ENCODE data around the gene VIPAS39.
A peak's percentile ranks its signal among the peaks of the same experiment; 100 is the strongest.

The VIPAS39 gene

DNA sequence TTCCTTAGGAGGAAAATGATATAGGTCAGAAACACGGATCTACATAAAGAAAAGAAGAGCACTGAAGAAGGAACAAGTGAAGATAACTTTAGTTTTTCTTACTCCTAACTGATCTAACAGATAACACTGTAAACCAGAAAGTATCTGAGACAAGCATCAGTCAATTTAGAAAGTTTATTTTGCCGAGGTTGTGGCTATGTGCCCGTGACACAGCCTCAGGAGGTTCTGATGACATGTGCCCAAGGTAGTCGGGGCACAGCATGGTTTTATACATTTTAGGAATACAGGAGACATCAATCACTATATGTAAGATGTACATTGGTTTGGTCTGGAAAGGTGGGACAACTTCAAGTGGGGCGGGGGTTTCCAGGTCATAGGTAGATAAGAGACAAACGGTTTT, 57.2 kb downstream of the VIPAS39 start:
- no peak for DNase-seq

DNA sequence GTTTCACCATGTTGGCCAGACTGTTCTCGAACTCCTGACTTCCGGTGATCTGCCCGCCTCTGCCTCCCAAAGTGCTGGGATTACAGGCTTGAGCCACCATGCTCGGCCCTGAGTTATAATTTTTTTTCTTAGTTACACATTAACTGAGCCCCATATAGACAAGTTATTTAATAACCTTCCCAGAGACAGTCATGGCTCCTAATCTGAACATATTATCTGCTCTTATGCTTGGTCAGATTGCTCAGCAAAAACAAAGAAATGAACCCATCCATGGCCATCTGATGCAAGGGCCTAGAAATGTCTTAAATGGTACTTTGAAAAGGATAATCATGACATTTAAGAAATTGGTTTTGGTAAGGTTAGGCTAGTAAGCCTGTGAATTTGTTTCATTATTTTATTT, 67.2 kb downstream of the VIPAS39 start:
- no peak for DNase-seq

GRCh38 chr14:77378701-77379100, 78.7 kb downstream of the VIPAS39 start:
- DNase-seq, result no peak

GRCh38 chr14:77377502-77377844, 79.9 kb downstream of the VIPAS39 start:
- DNase-seq, result no peak

DNA sequence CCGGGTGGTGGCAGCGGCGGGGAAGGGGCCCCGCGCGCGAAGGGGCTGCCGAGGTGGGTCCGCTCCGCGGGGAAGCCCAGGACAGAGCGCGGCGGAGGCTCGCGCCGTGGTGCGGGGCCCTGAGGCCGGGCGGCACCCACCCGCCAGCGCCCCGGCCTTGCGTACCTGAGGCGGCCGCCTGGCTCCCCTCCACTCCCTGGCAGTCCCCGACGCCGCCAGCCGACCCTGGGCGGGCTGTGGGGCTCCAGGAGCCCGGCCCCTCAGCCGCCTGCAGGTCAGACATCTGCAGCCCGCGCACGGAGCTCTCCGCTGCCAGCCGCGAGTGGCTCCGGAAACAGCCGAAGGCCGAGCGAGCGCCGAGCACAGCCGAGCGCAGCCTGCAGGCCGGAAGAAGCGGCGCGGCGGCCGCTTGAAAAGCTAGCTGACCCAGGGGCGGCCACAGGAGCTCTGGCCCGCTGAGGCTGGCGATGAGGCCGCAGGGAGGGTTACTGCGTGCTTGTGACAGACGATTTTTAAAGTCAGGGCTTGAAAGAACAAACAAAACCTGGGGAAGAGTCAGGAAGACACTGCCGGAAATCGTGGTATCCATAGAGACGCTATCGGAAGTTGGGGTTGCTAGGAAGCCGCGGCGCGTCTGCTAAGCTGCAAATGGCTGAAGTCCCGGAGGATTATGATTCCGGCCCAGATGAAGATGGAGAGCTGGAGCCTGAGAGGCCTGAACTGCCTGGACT, 80.5 kb downstream of the VIPAS39 start, which contains the start of the genes SAMD15 and TMED8:
Gene SAMD15 (plus strand): TSS at position 609 of the 731 bp plus-strand sequence. CDS start 40 bp downstream, at position 649.
Gene TMED8 (minus strand): TSS at position 324 of the 731 bp plus-strand sequence. CDS start 41 bp downstream, at position 283.
- peak; percentile 92 for DNase-seq
